GM18873 (cell line): ENCODE results near the gene NOP10.
A peak's percentile ranks its signal among the peaks of the same experiment; 100 is the strongest.
"Not testable (repeated sequence)": the region's sequence is repeated elsewhere in the genome, so short reads cannot be mapped to it uniquely, and the experiment has no call there.

Experiments
- ATAC-seq: cut with Tn5 transposase; IDR thresholded peaks from one replicate; pipeline ENCODE4 v1.9.1; 2021; ENCODE audit warnings: mild to moderate bottlenecking, moderate library complexity, moderate number of reproducible peaks; ENCODE audit not compliant: unreplicated experiment, low FRiP score

NOP10 gene

DNA sequence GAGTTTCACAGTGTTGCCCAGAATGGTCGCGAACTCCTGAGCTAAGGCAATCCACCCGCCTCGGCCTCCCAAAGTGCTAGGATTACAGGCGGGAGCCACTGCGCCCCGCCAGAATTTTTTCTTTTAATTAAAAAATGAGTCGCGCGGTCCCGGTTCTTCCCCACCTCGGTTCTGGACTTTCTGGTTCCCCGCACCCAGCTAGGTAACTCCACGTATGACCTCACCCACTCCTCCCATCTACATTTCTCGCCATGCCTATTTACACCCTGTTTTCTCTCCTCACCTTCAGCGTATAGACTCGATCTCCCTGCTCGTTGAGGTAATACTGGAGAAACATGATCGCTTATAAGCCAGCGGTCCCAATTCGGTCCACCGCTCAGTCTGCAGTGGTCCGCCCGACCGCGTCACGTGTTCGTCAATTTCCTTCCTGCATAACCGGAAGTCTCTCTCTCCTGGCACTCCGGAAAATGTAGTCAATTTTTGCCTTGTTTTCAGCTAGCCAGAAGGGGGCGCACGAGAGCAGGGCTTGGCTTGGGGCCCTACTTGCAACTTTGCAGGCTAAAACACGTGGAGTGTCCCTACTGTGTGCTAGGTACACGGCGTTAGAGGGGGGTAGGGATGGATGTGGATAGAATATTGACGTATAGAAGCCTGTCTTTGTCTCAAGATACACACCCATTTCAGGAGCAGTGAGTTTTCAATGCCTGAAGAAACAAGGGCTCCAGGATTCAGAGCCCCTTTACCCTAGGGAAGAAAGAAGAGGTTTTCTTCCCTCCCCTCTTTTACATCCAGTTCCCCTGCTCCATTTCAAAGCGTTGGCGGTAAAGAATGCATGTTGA lies at the start of gene NOP10, which contains the start of gene NUTM1:
TSS of gene NOP10 (minus strand) at position 400 of the 839 bp plus-strand sequence. CDS start at position 337, 63 bp downstream.
TSS of gene NUTM1 (plus strand) at position 579 of the 839 bp plus-strand sequence. CDS start 382 bp downstream, outside the sequence.
- ATAC-seq, result peak; percentile 61

DNA sequence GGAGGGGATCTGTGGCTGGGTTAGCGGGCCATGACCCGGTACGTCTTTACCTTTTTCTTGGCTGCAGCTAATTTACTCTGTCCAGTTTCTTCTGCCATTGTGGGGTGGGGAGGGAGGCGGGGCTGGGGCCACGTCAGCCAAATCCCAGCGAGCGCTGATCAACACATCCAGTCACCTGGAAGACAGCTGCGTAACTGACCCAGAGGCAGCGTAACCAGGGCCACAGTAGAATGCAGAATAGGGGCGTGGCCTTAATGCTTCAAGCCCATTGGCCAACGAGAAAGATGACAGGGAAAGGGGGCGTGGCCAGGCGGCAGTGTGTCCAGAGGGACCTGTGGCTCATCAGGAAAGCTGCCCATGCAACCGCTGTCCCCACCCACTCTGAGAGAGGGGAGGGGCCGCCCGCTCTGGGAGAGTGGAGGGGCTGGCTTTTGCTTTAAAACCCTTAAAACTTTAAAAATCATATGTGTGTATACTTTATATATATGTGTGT lies 46.7 kb upstream of the NOP10 start:
- not testable (repeated sequence) for ATAC-seq

DNA sequence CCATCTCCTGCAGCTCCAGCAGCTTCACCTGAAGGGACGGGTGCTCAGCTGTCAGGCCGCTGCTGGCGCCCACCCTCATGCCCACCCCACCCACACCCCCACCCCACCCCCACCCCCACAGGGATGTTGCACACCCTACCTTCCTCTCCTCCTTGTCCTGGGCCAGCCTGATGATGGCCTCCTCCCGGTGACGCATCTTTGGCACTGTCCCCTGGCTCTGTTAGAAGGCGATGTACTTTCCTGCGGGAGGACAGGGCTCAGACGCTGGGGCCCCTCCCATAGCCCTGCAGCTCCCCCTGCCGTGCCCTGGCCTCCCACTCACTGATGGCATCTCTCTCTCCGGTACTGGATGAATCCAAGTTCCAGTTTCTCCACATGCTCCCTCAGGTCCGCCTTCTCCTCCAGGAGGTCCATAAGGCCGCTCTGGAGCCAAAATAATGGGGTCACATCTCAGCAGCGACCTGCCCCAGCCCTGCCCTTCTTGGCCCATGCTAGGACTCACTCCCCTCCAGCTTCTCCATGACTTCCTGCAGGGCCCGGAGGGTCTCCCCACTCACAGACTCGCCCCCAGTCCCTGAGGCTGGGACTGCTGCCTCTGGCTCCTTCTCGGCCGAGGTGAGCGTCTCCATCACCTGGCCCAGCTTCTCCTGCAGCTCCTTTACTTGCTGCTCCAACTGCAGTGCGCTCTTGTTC lies 39.0 kb upstream of the NOP10 start:
- ATAC-seq, result not testable (repeated sequence)

DNA sequence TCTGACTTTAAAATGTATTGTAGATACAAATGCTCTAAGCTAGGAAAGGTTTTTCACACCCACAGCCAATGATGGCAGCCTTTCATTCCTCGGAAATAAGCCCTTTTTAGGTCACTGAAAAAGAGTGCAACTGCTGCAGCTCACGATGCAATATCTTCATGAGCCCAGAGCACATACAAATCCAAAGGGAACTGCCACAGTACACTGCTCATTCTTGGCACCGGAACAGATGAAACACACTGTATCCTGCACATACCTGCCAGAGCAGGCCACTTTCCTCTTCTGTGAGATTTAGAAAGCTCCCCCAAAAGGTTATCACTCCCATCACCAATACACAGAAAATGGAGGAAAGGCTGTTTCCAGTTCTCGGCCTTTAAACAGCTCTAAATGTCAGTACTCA lies 37.6 kb upstream of the NOP10 start:
- not testable (repeated sequence) for ATAC-seq

DNA sequence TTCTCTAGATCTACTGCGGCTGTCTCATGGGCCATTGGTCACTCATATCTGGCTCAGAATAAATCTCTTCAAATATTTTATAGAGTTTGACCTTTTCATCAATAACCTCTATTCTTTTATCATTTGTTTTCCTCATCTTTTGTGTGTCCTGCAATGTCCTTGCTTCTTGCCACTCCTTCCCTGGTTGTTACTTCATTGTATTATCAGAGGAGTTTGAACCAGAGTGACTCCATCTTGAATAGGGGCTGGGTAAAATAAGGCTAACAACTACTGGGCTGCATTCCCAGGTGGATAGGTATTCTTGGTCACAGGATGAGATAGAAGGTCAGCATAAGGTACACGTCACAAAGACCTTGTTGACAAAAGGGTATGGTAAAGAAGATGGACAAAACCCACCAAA lies 33.9 kb upstream of the NOP10 start:
- no peak for ATAC-seq

DNA sequence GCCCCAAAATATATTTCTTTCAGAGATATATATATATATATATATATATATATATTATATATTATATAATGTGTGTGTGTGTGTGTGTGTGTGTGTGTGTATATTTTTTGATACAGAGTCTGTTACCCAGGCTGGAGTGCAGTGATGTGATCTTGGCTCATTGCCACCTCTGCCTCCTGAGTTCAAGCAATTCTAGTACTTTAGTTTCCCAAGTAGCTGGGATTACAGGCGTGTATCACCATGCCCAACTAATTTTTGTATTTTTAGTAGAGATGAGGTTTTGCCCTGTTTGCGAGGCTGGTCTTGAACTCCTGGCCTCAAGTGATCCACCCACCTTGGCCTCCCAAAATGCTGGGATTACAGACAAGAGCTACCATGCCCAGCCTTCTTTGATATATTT lies 32.6 kb upstream of the NOP10 start:
- ATAC-seq, result not testable (repeated sequence)

DNA sequence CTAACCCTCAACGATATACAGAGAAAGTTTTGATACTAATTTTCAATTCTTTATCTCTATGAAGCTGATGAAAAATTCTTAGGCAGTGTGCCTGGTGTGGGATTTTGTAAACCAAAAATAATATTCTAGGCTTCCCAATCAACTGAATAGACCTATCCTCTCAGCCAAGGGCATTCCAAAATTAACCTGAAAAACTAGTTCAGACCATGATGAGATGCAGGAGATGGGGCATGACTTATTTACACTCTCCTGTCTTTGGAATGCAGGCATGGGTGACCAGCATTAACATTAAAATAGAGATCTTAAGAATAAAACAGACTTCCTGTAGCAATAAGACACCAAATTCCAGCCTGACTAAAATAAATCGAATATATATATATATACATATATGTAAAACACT lies 31.9 kb upstream of the NOP10 start:
- ATAC-seq, result no peak

DNA sequence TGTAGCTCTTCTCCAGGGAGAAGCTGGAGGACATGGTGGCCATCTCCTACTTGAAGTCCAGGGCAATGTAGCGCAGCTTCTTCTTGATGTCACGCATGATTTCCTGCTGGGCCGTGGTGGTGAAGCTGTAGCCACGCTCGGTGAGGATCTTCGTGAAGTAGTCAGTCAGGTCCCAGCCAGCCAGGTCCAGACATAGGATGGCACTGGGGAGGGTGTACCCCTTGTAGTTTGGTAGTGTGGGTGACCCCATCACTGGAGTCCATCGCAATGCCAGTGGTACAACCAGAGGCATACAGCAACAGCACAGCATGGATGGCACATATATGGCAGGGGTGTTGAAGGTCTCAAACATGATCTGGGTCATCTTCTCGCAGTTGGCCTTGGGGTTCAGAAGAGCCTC lies 31.0 kb upstream of the NOP10 start:
- no peak for ATAC-seq

DNA sequence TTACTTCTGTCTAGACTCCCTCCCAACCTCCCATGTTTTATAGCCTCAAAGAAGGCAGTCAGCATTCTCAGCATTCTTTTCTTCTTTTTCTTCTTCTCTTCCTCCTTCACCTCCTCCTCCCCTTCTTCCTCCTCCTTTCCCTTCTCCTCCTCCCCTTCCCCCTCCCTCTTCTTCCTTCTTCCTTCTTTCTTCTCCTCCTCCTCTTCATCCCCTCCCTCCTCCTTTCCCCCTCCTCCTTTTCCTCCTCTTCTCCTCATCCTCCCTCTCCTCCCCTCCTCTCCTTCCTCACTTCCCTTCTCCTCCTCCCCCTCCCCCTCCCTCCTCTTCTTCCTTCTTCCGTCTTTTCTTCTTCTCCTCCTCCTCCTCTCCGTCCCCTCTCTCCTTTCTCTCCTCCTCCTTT lies 27.7 kb upstream of the NOP10 start:
- no peak for ATAC-seq

DNA sequence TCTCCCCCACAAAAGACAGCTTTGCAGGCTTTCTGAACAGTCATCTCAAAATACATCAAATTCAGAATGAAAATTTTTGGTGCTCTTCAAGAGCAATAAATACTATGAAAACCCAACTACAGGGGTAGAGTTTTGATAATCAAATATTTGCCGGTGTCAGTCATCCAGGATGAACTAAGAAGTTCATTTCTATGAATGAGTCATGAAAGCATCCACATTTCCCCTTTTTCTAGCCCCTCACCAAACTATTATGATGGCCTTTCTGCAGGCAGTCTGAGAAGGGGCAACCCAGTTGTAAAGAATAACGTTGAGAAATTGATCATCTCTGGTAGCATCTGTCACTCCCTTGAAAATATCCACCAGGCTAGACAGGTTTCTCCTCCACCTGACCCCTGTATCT lies 27.2 kb upstream of the NOP10 start:
- ATAC-seq, result no peak

DNA sequence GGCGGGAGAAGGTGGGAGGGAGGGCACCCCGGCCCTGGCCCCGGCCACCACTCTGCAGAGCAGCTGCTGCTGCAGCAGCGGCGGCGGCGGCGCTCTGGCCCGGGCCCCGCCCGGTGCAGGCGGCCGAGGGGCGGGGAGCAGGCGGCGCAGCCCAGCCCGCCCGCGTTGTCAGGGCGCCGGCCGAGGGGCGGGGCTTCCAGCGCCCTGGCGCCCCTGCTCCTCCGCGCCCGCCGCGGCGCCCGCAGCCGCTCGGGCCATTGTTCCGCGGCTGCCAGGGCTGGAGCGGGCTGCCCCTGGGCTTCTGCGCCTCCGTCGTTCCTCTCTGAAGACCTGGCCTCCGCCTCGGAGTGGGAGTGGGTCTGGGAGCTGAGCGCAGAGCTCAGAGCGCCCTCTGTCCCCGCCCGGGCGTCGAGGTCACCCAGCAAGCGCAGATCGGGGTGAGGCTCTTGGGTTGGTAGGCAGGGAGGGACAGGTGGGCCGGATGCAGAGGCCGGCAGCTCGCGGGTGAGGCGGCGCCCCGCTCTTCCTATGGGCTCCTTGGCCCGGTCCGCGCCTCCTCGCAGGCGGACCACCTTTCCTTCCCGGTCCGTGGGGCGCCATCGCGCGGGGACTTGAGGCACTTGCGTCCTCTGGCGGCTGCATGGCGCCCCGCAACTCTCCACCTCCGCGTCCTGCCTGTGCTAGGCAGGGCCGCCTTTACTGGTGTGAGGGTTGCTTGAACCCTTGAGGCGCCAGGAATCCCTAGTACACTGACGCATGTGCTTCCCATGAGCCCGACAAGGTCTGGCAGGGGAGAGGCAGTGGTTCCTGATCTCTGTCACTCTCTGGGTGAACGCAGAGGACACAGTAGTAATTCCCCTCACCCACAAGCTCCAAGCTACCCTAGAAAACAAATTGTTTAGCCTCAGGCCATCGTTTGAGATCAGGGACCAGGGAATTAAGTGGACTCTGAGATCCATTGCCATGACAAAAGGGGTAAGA lies 24.5 kb upstream of the NOP10 start, which contains the start of gene LPCAT4:
TSS of gene LPCAT4 (minus strand) at position 96 of the 981 bp plus-strand sequence. CDS start 96 bp downstream, outside the sequence.
- ATAC-seq, result peak; percentile 74

DNA sequence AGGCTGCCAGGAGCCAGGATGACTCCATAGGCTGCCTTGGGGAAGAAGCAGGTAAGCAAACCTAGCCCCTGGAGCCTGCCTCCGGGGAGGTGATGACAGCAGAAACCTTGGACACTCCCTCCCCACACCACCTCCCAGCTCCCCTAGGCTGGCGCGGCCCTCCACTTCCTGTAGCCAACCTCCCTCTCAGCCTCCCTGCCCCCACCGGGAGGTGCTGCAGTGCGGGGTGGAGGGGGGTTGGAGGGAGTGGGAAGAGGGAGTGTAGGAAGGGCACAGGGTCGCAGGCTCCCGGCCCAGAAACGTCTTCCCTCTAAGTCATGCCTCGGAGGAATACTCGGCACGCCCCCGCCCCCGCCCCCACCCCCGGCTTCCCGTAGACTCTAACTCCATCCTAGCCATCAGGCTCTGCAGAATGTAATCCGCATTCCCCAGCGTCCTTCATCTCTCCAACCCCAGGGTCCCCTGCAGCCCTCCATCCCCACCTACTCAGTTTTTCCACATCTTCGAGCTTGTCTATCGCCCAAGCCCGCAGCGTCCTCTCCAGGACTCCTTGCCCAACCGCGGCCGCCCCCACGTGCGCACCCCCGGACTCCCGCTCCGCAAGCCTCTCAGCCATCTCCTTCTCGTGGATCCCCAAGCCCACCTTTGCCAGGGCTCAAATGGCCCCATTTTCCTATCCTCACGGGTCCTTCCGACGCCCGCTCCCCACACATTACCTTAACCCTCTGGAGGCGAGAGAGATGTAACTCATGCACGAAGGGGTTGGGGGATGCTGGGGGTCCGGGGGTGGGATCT lies 23.5 kb upstream of the NOP10 start:
- ATAC-seq, result no peak

DNA sequence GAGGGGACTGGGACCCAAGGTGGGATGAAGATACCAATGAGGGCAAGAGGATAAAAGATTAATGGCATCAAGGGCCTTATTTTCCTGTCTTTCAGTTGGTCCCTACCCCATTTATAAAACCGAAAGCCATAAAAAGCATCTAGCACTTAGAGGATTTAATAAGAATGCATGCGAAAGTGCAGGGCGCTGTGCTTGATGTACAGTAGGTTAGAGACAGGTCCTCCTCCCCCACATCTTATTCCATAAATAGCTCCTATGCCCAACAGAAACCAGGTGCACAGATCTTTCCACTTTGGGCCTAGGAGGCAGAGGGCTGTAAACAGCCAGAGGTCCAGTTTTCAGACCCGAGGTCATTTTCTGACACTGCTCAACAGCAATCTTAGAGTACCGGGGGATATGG lies 22.9 kb upstream of the NOP10 start:
- no peak for ATAC-seq

DNA sequence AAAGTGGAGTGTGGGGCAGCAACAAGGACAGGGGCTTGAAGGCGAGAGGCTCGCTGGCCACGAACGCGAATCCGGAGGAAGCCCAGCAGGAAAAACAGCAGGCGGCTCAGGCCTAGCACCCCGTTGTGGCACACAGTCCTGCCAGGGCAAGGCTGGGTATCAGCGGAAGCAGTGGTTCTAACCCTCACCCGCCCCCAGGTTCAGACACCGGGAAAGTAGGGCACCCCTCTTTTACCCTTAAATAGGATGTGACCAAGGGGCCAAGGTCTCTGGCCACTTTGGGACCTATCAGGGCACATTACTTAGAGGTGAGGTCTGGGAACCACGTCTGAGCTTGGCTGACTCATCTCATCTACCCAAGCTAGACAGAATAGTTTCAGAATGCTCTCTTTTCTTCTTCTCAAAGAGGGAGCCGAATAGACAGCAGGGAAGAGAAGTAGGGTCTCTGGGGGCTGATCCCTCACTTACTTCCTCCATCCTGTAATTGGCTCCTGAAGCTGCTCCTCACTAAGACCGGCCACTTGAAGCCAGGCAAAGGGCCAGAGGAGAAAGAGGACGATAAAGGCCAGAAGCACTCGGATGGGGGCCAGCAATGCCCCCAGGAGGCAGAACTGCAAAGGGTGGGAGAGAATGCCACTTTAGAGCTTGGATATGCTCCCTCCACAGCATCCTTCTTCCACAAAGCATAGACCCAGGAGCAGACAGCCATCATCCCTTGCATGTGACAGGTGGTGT lies 22.3 kb upstream of the NOP10 start:
- no peak for ATAC-seq

DNA sequence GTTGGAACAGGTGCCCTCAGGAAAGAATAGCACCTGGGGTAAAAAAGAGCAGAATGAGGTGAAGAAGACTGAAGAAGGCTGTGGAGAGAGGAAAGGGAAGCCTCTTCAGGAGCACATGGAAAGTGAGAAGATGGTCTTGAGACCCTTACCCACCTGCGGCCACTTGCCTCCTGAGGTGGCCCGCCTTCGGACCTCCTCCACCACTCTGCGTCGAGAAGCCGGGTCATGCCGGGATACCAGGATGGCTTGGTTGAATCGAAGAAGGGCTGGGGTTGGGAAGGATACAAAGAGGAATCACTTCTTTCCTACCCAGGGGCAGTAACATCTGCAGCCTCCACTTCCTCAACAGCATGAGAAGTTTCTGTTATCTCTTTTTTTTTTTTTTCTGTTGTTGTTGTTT lies 21.1 kb upstream of the NOP10 start:
- no peak for ATAC-seq

DNA sequence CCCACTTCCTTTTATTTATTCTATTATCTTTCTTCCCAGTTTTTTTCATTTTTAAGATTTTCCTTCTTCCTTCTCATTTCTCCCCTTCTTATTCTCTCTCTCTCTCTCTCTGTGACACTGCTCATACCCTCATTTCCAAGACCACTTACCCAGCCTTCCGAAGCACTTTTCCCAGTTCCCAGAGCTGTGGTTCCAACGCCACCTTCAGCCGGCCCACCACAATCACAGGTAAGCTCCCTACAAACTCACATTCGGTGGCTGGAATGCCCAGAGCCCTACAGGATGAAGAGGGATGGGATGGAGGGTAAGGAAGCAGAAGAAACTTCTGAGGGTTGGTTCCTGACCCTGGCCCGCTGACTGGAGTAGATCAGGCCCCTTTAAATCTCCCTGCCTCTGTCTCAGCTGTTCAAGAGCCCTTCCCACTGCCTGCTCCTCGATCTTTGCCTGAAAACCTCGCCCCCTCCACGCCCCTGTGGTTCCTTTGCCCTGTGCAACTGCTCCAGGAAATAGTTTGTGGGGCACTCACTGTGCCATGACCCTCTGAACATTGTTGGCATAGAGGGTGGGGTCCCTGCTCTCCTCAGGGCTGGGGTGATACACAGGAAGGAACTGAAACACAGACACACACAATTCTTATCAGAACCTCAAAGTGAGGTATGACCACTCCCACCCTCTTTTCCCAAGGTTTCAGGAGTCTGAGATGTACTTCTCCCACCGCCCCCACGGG lies 19.3 kb upstream of the NOP10 start:
- no peak for ATAC-seq

DNA sequence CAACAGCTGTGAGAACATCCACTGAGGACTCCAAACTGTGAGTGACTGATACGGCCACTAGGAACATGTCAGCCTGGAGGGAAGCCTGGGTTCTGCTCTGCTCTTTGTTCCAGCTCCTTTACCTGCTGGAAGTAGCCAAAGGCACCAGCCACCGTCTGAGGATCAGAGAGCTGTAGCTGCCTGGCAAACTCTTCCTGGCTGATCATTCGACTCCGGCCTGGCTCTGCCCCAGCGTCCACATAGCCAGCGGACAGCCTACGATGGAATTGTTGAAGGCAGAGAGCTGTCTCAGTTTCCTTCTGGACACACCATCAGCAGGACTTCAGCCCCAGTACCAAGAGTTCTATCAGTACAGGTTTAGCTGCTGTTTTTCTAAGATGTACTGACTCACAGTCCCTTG lies 18.3 kb upstream of the NOP10 start:
- ATAC-seq, result no peak

DNA sequence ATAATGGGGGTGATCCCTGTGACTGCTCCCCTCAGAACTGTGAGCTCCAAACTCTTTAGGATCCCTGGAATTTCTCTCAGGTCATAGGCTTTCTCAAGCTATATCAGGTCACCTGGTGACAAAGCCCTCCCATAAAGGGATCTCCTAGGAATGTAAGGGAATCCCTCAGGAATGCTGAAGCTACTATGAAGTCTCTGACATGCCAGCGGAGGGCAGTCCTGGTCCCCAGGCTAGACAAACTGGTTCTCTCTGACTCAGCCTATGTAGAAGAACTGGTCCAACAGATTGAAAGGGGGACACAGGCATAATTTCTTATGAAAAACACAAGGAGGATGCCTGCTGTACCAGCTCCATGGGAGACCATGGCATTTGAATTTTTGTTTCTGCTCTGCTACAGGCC lies 17.4 kb upstream of the NOP10 start:
- no peak for ATAC-seq
